ENCODE measurements around the gene TP53RK.

GRCh38 chr20:46636514-46636913 lies 52.7 kb downstream of the TP53RK start:
- TF ChIP-seq ESRRA (CRISPR knock-in tag; IDR thresholded peaks at IDR 0.05; ENCODE audit: borderline replicate concordance) = no peak
- TF ChIP-seq USF1 (CRISPR knock-in tag; IDR thresholded peaks at IDR 0.05) = no peak
- no peak for TF ChIP-seq SP1 (CRISPR knock-in tag; conservative IDR thresholded peaks at IDR 0.05)
- no peak for TF ChIP-seq ZNF317 (CRISPR knock-in tag; IDR thresholded peaks at IDR 0.05; ENCODE audit: borderline replicate concordance, low read depth)
- no peak for TF ChIP-seq CTCF (IDR thresholded peaks at IDR 0.05)
- TF ChIP-seq ELF4 (CRISPR knock-in tag; IDR thresholded peaks at IDR 0.05; ENCODE audit: low read depth) = no peak
- no peak for TF ChIP-seq MXD4 (CRISPR knock-in tag; IDR thresholded peaks at IDR 0.05; ENCODE audit: borderline replicate concordance)
- TF ChIP-seq ZNF121 (CRISPR knock-in tag; IDR thresholded peaks at IDR 0.05) = no peak
- TF ChIP-seq TP53 (CRISPR knock-in tag; IDR thresholded peaks at IDR 0.05) = no peak
